GM12878 (cell line): ENCODE data around the gene OR9Q2. TPM values are rescaled to one million over a fixed set of nuclear protein-coding genes. Genes with fewer than 3 reads are reported as not detected.

Source experiments
- ATAC-seq: fragments of 200-7000 bp; cut with Tn5 transposase; 3 replicates; pipeline ENCODE4 v1.9.1; 2020; ENCODE audit warnings: mild to moderate bottlenecking, moderate library complexity
- BruUV-seq: library from RNA; stranded (reverse); fragments of 400-500 nt; replicated peaks from 2 replicates; lab custom pipeline; 2021; lab: Mats Ljungman, UMichigan
- CTCF ChIA-PET: fragments of 300-600 bp; sonication (Branson Sonifier 250); formaldehyde crosslinking; extraction: SDS; loops from one replicate; lab custom pipeline; 2021; ENCODE audit warnings: inconsistent platforms; lab: Yijun Ruan, JAX
- POLR2A ChIA-PET: fragments of 350-600 bp; formaldehyde crosslinking; extraction: SDS; loops from one replicate; lab custom pipeline; 2021; ENCODE audit warnings: inconsistent platforms; lab: Charles Lee
- RAD21 ChIA-PET: fragments of 300-600 bp; sonication (Branson Sonifier 250); formaldehyde crosslinking; loops from one replicate; lab custom pipeline; 2023; ENCODE audit warnings: antibody characterized with exemption; ENCODE audit not compliant: unreplicated experiment; lab: Charles Lee
- SMC1A ChIA-PET: fragments of 300-600 bp; sonication (Branson Sonifier 250); formaldehyde crosslinking; loops from one replicate; lab custom pipeline; 2023; ENCODE audit not compliant: unreplicated experiment, uncharacterized antibody; lab: Charles Lee
- DNase-seq: peaks from one replicate; pipeline ENCODE4 v3.0.0-alpha.2; 2011; ENCODE audit warnings: low read depth, low spot score
- FAIRE-seq: peaks from 3 replicates; lab custom pipeline; 2011; peaks lifted over from hg19 to GRCh38; lab: Jason Lieb, UNC
- H2AFZ ChIP-seq: 2 replicates; pipeline ENCODE4 v1.6.0; 2011; ENCODE audit warnings: low read depth, low read length, control low read depth; ENCODE audit not compliant: control insufficient read depth
- H3K27ac ChIP-seq: 2 replicates; pipeline ENCODE4 v1.5.1; 2011; ENCODE audit warnings: control low read depth; ENCODE audit not compliant: control insufficient read depth, insufficient read depth
- H3K27me3 ChIP-seq, 2 experiments: replicated peaks in 1 of 2; 2 replicates each; pipeline versions ENCODE4 v1.6.0 to v1.6.1; 2011; ENCODE audit warnings: low read length in 1 of 2; ENCODE audit not compliant: control insufficient read depth in 2 of 2, insufficient read depth in 2 of 2
- H3K36me3 ChIP-seq, 2 experiments: 2 replicates each; pipeline ENCODE4 v1.5.1; 2011; ENCODE audit warnings: low read length in 1 of 2; ENCODE audit not compliant: control insufficient read depth in 2 of 2, insufficient read depth in 2 of 2
- H3K4me1 ChIP-seq: 2 replicates; pipeline ENCODE4 v1.6.1; 2011; ENCODE audit warnings: mild to moderate bottlenecking, low read length, moderate library complexity, mixed read lengths; ENCODE audit not compliant: control insufficient read depth, insufficient read depth
- H3K4me2 ChIP-seq: 2 replicates; pipeline ENCODE4 v1.6.0; 2011; ENCODE audit warnings: control low read depth; ENCODE audit not compliant: control insufficient read depth, insufficient read depth
- H3K4me3 ChIP-seq: fragments of 200-600 bp; sonication (generic); 2 replicates; pipeline ENCODE4 v1.5.1; 2016
- H3K79me2 ChIP-seq: 2 replicates; pipeline ENCODE4 v1.6.0; 2011; ENCODE audit warnings: low read length; ENCODE audit not compliant: control insufficient read depth, insufficient read depth
- H3K9ac ChIP-seq: 2 replicates; pipeline ENCODE4 v1.8.0; 2011; ENCODE audit warnings: low read length, control low read depth, mixed read lengths; ENCODE audit not compliant: control insufficient read depth, insufficient read depth
- H3K9me3 ChIP-seq: replicated peaks from 3 replicates; pipeline ENCODE4 v1.5.1; 2011; ENCODE audit warnings: mild to moderate bottlenecking, low read length; ENCODE audit not compliant: control insufficient read depth, insufficient read depth
- H4K20me1 ChIP-seq: 2 replicates; pipeline ENCODE4 v1.6.0; 2011; ENCODE audit not compliant: control insufficient read depth, insufficient read depth
- BRCA1 ChIP-seq: IDR thresholded peaks from 2 replicates; pipeline ENCODE4 v1.6.1; 2011; ENCODE audit warnings: low read depth, low read length, improper control_type of control experiment
- ESRRA ChIP-seq: IDR thresholded peaks from 2 replicates; pipeline ENCODE4 v1.6.1; 2012; ENCODE audit warnings: mild to moderate bottlenecking, low read length, improper control_type of control experiment
- EZH2 ChIP-seq: IDR thresholded peaks from 2 replicates; pipeline ENCODE4 v1.6.1; 2012; ENCODE audit warnings: low read depth, mild to moderate bottlenecking, control low read depth, inconsistent platforms, low read length, borderline replicate concordance; ENCODE audit not compliant: control insufficient read depth
- HDAC6 ChIP-seq: fragments of 200-600 bp; sonication (generic); IDR thresholded peaks from one replicate; pipeline ENCODE4 v1.8.0; 2017; ENCODE audit warnings: antibody characterized with exemption; ENCODE audit not compliant: unreplicated experiment
- KAT2A ChIP-seq: conservative IDR thresholded peaks from 2 replicates; pipeline ENCODE4 v1.6.1; 2011; ENCODE audit warnings: low read depth, low read length; ENCODE audit not compliant: control insufficient read depth
- KDM1A ChIP-seq: fragments of 200-600 bp; sonication (generic); IDR thresholded peaks from 2 replicates; pipeline ENCODE4 v1.6.1; 2016; ENCODE audit warnings: borderline replicate concordance
- MXI1 ChIP-seq: fragments of 150-350 bp; IDR thresholded peaks from 2 replicates; pipeline ENCODE4 v1.6.1; 2011; ENCODE audit warnings: low read depth, mild to moderate bottlenecking, inconsistent platforms, low read length, improper control_type of control experiment
- PAX5 ChIP-seq: IDR thresholded peaks from 2 replicates; pipeline ENCODE4 v1.6.1; 2011; ENCODE audit warnings: low read depth, low read length, borderline replicate concordance
- PAX8 ChIP-seq: fragments of 450-650 bp; IDR thresholded peaks from 2 replicates; pipeline ENCODE4 v1.6.1; 2017; ENCODE audit warnings: mild to moderate bottlenecking, moderate library complexity
- SRF ChIP-seq, 2 experiments: IDR thresholded peaks; 2 replicates each; pipeline ENCODE4 v1.6.1; 2011; ENCODE audit warnings: low read depth in 2 of 2, low read length in 2 of 2, mild to moderate bottlenecking in 1 of 2, moderate library complexity in 1 of 2
- TARDBP ChIP-seq: IDR thresholded peaks from 2 replicates; pipeline ENCODE4 v1.6.1; 2016; ENCODE audit warnings: borderline replicate concordance
- TCF7 ChIP-seq: IDR thresholded peaks from 2 replicates; pipeline ENCODE4 v1.6.1; 2014; ENCODE audit warnings: antibody characterized with exemption, borderline replicate concordance
- YY1 ChIP-seq: IDR thresholded peaks from 2 replicates; pipeline ENCODE4 v1.6.1; 2011; ENCODE audit warnings: low read depth, mild to moderate bottlenecking, low read length
- ZNF274 ChIP-seq: IDR thresholded peaks from one replicate; pipeline ENCODE4 v1.8.0; 2011; ENCODE audit not compliant: insufficient read length, insufficient read depth
- WGBS: methylation state at CpG from one replicate; pipeline ENCODE4 v1.1.6; 2016; ENCODE audit warnings: low lambda C conversion rate; ENCODE audit not compliant: insufficient replicate concordance, insufficient coverage; ENCODE audit errors: missing lambda C conversion rate; 5-methylcytosine and 5-hydroxymethylcytosine counted together
- in situ Hi-C: fragments of 300-500 bp; cut with MboI; formaldehyde crosslinking; loops from 9 replicates; pipeline ENCODE4 v1.14.3; 2018; ENCODE audit warnings: mixed read lengths
- intact Hi-C: fragments of 100-400 bp; cut with micrococcal nuclease; formaldehyde crosslinking; loops from one replicate; pipeline ENCODE4 v1.14.2; 2022; ENCODE audit not compliant: unreplicated experiment
- polyA plus RNA-seq, 11 experiments: library from polyadenylated mRNA; depleted of rRNA in 4 of 11; unstranded in 6 of 11; stranded (reverse) in 5 of 11; fragments of >200 nt; fragmentation: Nextera tagmentation in 4 of 11; fragmentation: Illumina TruSeq in 1 of 11; extraction: Ambion mirVana in 4 of 11; extraction: Trizol in 1 of 11; gene quantifications; 1 replicate in 1 of 11; 2 replicates in 10 of 11; pipeline versions ENCODE4 v1.2.1 to v1.2.3, GENCODE V29; 2011 to 2016; ENCODE audit warnings: inconsistent platforms in 2 of 11, missing spikeins in 2 of 11, low read depth in 1 of 11
- total RNA-seq, 4 experiments: library from RNA; depleted of rRNA in 3 of 4; stranded (reverse); fragments of >200 nt in 3 of 4; fragmentation: Illumina TruSeq in 1 of 4; extraction: Trizol in 1 of 4; gene quantifications; 2 replicates each; pipeline versions ENCODE4 v1.2.1 to v1.2.3, GENCODE V29; 2013 to 2021
- TF ChIP-seq, protein P1 (sequence below): IDR thresholded peaks from 2 replicates; pipeline ENCODE4 v1.6.1; 2011; ENCODE audit warnings: borderline replicate concordance, low read depth, mild to moderate bottlenecking, moderate library complexity, mixed read lengths, low read length; ENCODE audit not compliant: insufficient read depth; ENCODE audit errors: extremely low read length
- TF ChIP-seq, protein P2 (sequence below): fragments of 450-650 bp; IDR thresholded peaks from 2 replicates; pipeline ENCODE4 v1.6.1; 2017; ENCODE audit warnings: low read depth, mild to moderate bottlenecking, moderate library complexity
- TF ChIP-seq, protein P3 (sequence below): fragments of 150-350 bp; IDR thresholded peaks from 2 replicates; pipeline ENCODE4 v1.6.1; 2016; ENCODE audit warnings: low read depth, low read length
- TF ChIP-seq, protein P4 (sequence below): fragments of 450-650 bp; IDR thresholded peaks from 2 replicates; pipeline ENCODE4 v1.6.1; 2014; ENCODE audit warnings: mild to moderate bottlenecking

Gene OR9Q2
- total and polyA plus RNA-seq, 10 of the 15 experiments (the other 5 are each of a cell fraction or from before 2014, with no cell fraction given) = 0.05 TPM; not detected in 9

DNA sequence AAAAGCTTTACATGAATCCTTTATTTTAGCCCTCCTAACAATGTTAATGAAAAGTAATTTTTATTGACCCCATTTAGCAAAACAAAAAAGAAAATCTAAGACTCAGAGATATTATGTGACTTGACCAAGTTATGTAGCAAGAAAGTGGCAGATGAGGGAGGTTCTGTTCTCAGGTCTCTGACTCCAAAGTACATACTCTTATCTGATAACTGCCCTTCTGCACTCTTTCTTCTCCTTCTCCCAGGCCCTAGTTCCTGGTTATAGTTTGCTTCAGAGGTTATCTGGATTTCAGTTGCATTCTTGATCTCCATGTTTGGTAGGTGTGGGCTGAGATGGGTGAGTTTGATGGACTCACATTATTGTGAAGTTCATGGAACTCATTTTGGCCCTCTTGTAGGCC lies 4.5 kb downstream of the OR9Q2 start (continued):
- TF ChIP-seq, protein P1, sequence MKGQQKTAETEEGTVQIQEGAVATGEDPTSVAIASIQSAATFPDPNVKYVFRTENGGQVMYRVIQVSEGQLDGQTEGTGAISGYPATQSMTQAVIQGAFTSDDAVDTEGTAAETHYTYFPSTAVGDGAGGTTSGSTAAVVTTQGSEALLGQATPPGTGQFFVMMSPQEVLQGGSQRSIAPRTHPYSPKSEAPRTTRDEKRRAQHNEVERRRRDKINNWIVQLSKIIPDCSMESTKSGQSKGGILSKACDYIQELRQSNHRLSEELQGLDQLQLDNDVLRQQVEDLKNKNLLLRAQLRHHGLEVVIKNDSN = no peak

DNA sequence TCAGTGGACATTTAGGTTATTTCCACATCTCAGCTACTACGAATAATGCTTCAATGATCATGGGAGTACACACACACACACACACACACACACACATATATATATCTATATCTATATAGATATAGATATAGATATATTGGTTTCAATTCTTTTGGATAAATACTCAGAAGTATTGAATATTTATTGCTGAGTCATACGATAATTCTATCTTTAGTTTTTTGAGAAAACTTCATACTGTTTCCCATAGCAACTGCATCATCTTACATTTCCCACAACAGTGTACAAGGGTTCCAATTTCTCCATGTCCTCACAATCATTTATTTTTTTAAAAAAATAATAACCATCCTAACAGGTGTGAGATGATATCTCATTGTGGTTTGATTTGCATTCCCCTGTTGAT lies 7.1 kb downstream of the OR9Q2 start:
- FAIRE-seq (no peak), ATAC-seq (no peak), DNase-seq (no peak)
- no peak overlapping the region for H2AFZ ChIP-seq
- no TSS peak for BruUV-seq
- H3K4me3 ChIP-seq = no peak overlapping the region
- no peaks in the 10 kb centered on the region for H3K27me3 ChIP-seq
- in situ Hi-C loops = no loop called here
- WGBS = 60% methylated on average over 2 of the region's 2 CpGs
- POLR2A ChIA-PET = no interaction called here
- intact Hi-C loops = no loop called here
- H3K4me2 ChIP-seq = no peak overlapping the region
- SMC1A ChIA-PET = no interaction called here
- CTCF ChIA-PET = no interaction called here
- no peaks in the 10 kb centered on the region for H4K20me1 ChIP-seq
- no peaks in the 10 kb centered on the region for H3K9me3 ChIP-seq
- H3K36me3 ChIP-seq = no peaks in the 10 kb centered on the region
- no peaks in the 10 kb centered on the region for H3K79me2 ChIP-seq
- no peak overlapping the region for H3K27ac ChIP-seq
- RAD21 ChIA-PET = no interaction called here
- no peak overlapping the region for H3K9ac ChIP-seq
- H3K4me1 ChIP-seq = no peaks in the 10 kb centered on the region
- TF ChIP-seq KDM1A = no peak
- no peak for TF ChIP-seq PAX8
- no peak for TF ChIP-seq MXI1
- TF ChIP-seq, protein P2, sequence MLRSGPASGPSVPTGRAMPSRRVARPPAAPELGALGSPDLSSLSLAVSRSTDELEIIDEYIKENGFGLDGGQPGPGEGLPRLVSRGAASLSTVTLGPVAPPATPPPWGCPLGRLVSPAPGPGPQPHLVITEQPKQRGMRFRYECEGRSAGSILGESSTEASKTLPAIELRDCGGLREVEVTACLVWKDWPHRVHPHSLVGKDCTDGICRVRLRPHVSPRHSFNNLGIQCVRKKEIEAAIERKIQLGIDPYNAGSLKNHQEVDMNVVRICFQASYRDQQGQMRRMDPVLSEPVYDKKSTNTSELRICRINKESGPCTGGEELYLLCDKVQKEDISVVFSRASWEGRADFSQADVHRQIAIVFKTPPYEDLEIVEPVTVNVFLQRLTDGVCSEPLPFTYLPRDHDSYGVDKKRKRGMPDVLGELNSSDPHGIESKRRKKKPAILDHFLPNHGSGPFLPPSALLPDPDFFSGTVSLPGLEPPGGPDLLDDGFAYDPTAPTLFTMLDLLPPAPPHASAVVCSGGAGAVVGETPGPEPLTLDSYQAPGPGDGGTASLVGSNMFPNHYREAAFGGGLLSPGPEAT = no peak
- no peak for TF ChIP-seq BRCA1
- no peak for TF ChIP-seq YY1
- TF ChIP-seq TCF7 = no peak
- TF ChIP-seq TARDBP = no peak
- TF ChIP-seq ESRRA = no peak
- TF ChIP-seq SRF (IDR thresholded peaks at IDR 0.05; ENCODE audit: low read depth in 2 of 2, low read length in 2 of 2) = no peak
- no peak for TF ChIP-seq ZNF274
- TF ChIP-seq, protein P3, sequence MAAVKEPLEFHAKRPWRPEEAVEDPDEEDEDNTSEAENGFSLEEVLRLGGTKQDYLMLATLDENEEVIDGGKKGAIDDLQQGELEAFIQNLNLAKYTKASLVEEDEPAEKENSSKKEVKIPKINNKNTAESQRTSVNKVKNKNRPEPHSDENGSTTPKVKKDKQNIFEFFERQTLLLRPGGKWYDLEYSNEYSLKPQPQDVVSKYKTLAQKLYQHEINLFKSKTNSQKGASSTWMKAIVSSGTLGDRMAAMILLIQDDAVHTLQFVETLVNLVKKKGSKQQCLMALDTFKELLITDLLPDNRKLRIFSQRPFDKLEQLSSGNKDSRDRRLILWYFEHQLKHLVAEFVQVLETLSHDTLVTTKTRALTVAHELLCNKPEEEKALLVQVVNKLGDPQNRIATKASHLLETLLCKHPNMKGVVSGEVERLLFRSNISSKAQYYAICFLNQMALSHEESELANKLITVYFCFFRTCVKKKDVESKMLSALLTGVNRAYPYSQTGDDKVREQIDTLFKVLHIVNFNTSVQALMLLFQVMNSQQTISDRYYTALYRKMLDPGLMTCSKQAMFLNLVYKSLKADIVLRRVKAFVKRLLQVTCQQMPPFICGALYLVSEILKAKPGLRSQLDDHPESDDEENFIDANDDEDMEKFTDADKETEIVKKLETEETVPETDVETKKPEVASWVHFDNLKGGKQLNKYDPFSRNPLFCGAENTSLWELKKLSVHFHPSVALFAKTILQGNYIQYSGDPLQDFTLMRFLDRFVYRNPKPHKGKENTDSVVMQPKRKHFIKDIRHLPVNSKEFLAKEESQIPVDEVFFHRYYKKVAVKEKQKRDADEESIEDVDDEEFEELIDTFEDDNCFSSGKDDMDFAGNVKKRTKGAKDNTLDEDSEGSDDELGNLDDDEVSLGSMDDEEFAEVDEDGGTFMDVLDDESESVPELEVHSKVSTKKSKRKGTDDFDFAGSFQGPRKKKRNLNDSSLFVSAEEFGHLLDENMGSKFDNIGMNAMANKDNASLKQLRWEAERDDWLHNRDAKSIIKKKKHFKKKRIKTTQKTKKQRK = no peak
- TF ChIP-seq PAX5 = no peak
- TF ChIP-seq, protein P4, sequence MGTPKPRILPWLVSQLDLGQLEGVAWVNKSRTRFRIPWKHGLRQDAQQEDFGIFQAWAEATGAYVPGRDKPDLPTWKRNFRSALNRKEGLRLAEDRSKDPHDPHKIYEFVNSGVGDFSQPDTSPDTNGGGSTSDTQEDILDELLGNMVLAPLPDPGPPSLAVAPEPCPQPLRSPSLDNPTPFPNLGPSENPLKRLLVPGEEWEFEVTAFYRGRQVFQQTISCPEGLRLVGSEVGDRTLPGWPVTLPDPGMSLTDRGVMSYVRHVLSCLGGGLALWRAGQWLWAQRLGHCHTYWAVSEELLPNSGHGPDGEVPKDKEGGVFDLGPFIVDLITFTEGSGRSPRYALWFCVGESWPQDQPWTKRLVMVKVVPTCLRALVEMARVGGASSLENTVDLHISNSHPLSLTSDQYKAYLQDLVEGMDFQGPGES = no peak
- TF ChIP-seq EZH2 = no peak
- TF ChIP-seq KAT2A = no peak
- TF ChIP-seq HDAC6 = no peak
